Left ventricle myocardium inferior (tissue), 1 donor: Measurements from ENCODE around the gene CNN2. TPM values are rescaled to one million over a fixed set of nuclear protein-coding genes. Genes with fewer than 3 reads are reported as not detected.

Experiments used
- DNase-seq: peaks from one replicate; pipeline ENCODE4 v3.0.0-alpha.2; 2020
- H3K27ac ChIP-seq: fragments of 200-600 bp; replicated peaks from 2 replicates; pipeline ENCODE4 v1.8.0; 2021
- H3K27me3 ChIP-seq: fragments of 200-600 bp; 2 replicates; pipeline ENCODE4 v1.8.0; 2021; ENCODE audit warnings: low read depth
- H3K36me3 ChIP-seq: fragments of 200-600 bp; 2 replicates; pipeline ENCODE4 v1.8.0; 2021
- H3K4me1 ChIP-seq: fragments of 200-600 bp; 2 replicates; pipeline ENCODE4 v1.8.0; 2021
- H3K4me3 ChIP-seq: fragments of 200-600 bp; 2 replicates; pipeline ENCODE4 v1.8.0; 2021; ENCODE audit warnings: mild to moderate bottlenecking, moderate library complexity
- H3K9me3 ChIP-seq: fragments of 200-600 bp; replicated peaks from 2 replicates; pipeline ENCODE4 v1.8.0; 2021
- CTCF ChIP-seq: fragments of 200-600 bp; IDR thresholded peaks from 2 replicates; pipeline ENCODE4 v1.8.0; 2021; ENCODE audit warnings: antibody characterized with exemption, mild to moderate bottlenecking, borderline replicate concordance
- intact Hi-C: fragments of 100-400 bp; cut with micrococcal nuclease; formaldehyde crosslinking; loops from one replicate; pipeline ENCODE4 v1.11.0; 2022
- total RNA-seq: library from RNA; stranded (reverse); fragmentation: NEBNext Ultra II Directional; extraction: Animal tissue kit (Norgen Biotek cat#: 25700); gene quantifications from one replicate; pipeline ENCODE4 v1.2.1, GENCODE V29; 2021
- donor health status: DM: no; HTN: yes; CAD: no; lungs with severe emphysema.

The CNN2 gene
- total RNA-seq, 1 donor from 2014 or later, result 45.6 TPM

DNA sequence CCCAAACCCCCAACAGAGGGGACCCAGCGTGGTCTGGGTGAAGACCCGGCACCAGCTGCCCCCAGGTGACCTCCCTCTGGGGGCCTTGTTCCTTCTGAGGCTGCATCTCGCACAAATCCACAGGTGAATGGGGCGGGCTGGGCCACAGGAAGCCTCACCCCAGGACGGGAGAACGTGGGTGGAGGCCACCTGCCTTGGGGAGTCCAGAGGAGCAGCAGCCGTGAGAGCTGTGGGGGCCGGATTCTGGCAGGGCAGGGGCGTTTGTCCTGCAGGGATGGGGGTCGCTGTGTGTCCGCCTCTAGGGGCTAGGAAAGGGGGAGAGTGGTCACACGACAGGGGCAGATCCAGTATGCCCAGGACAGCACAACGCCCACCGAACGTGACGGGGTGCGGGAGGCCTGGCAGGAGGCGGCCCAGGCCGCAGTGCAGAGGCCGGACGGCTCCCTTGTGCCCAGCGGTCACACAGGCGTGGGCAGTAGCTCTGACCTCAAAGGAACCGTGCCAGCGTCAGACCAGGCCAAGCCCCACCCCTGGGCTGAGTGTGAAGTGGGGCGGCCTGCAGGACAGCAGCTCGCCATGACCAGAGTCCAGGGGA, 62.1 kb downstream of the CNN2 start:
- no peak for DNase-seq
- no peak for TF ChIP-seq CTCF
- Histone ChIP-seq H3K27me3 (no peaks in the 10 kb centered on the region), H3K27ac (peak overlapping the region; percentile 54), H3K9me3 (no peaks in the 10 kb centered on the region), H3K36me3 (peaks cover 51% of the 10 kb centered on the region), H3K4me3 (no peak overlapping the region), H3K4me1 (peaks cover 15% of the 10 kb centered on the region)
- intact Hi-C loops, result no loop called here

Other genes starting within 250 kb of the CNN2 start
- 55.6 TPM for gene PTBP1, start 229.2 kb upstream of the CNN2 start, total RNA-seq
- gene PLPPR3, start 204.7 kb upstream of the CNN2 start, total RNA-seq, result not detected
- gene AZU1, start 198.8 kb upstream of the CNN2 start, total RNA-seq, result not detected
- gene PRTN3, start 185.6 kb upstream of the CNN2 start, total RNA-seq, result not detected
- gene ELANE, start 174.3 kb upstream of the CNN2 start, total RNA-seq, result 0.58 TPM
- 200 TPM for gene CFD, start 166.9 kb upstream of the CNN2 start, total RNA-seq
- 19.4 TPM for gene MED16, start 133.4 kb upstream of the CNN2 start, total RNA-seq
- not detected for gene RNU6-9, start 133.1 kb upstream of the CNN2 start, total RNA-seq
- gene R3HDM4, start 113.4 kb upstream of the CNN2 start, total RNA-seq, result 21.6 TPM
- gene KISS1R, start 109.3 kb upstream of the CNN2 start, total RNA-seq, result not detected
- gene ARID3A, start 100.6 kb upstream of the CNN2 start, total RNA-seq, result 4.8 TPM
- 19.4 TPM for gene WDR18, start 42.3 kb upstream of the CNN2 start, total RNA-seq
- gene GRIN3B, start 26.2 kb upstream of the CNN2 start, total RNA-seq, result not detected
- 119 TPM for gene TMEM259, start 5.5 kb upstream of the CNN2 start, total RNA-seq
- gene RNU6-2, start 5.1 kb upstream of the CNN2 start, total RNA-seq, result not detected
- gene ABCA7, start 13.5 kb downstream of the CNN2 start, total RNA-seq, result 9.3 TPM
- 4.8 TPM for gene ARHGAP45, start 40.6 kb downstream of the CNN2 start, total RNA-seq
- 140 TPM for gene POLR2E, start 68.8 kb downstream of the CNN2 start, total RNA-seq
- 327 TPM for gene GPX4, start 77.4 kb downstream of the CNN2 start, total RNA-seq
- 16.9 TPM for gene SBNO2, start 147.7 kb downstream of the CNN2 start, total RNA-seq
- gene STK11, start 179.2 kb downstream of the CNN2 start, total RNA-seq, result 50.1 TPM
- gene CBARP, start 211.4 kb downstream of the CNN2 start, total RNA-seq, result 0.96 TPM
- gene ATP5F1D, start 215.1 kb downstream of the CNN2 start, total RNA-seq, result 501 TPM
- 60.5 TPM for gene MIDN, start 222.0 kb downstream of the CNN2 start, total RNA-seq
- 229 TPM for gene CIRBP, start 242.7 kb downstream of the CNN2 start, total RNA-seq
- 12.4 TPM for gene FAM174C, start 248.9 kb downstream of the CNN2 start, total RNA-seq